ENCODE data around the gene DSC2.
"Not testable (repeated sequence)": the region's sequence is repeated elsewhere in the genome, so short reads cannot be mapped to it uniquely, and the experiment has no call there.

Gene DSC2

GRCh38 chr18:31042084-31042405 lies 60.2 kb downstream of the DSC2 start:
- DNase-seq: no peak

- no peak for DNase-seq
These were observed 60.7 kb downstream of the DSC2 start for GRCh38 chr18:31041271-31042083.

- no peak for DNase-seq
These were observed 61.4 kb downstream of the DSC2 start for GRCh38 chr18:31040686-31041270.

- DNase-seq: no peak
These were observed 62.8 kb downstream of the DSC2 start for GRCh38 chr18:31039426-31039825.

- DNase-seq: not testable (repeated sequence)
These were observed 64.5 kb downstream of the DSC2 start for GRCh38 chr18:31037686-31038085.

GRCh38 chr18:31034541-31034940 lies 67.7 kb downstream of the DSC2 start:
- no peak for DNase-seq

GRCh38 chr18:31030574-31031278 lies 71.5 kb downstream of the DSC2 start:
- no peak for DNase-seq

- DNase-seq: no peak
These were observed 86.3 kb downstream of the DSC2 start for GRCh38 chr18:31015715-31016434.

- DNase-seq: peak; percentile 0
These were observed 90.8 kb downstream of the DSC2 start for GRCh38 chr18:31011455-31011854.

- DNase-seq: no peak
These were observed 91.6 kb downstream of the DSC2 start for GRCh38 chr18:31010601-31011000.

All from EL (cell line).